Effector memory CD8-positive, alpha-beta T cell (primary cell): ENCODE results near the gene KREMEN1.
A peak's percentile ranks its signal among the peaks of the same experiment; 100 is the strongest.
"Not testable (repeated sequence)": the region's sequence is repeated elsewhere in the genome, so short reads cannot be mapped to it uniquely, and the experiment has no call there.

Experiments used
- ATAC-seq: fragments of 150-1000 bp; cut with Tn5 transposase; replicated peaks from 2 replicates; pipeline ENCODE4 v1.10.0; 2021; ENCODE audit warnings: mild to moderate bottlenecking, moderate library complexity
- DNase-seq, 3 experiments: peaks; one replicate each; pipeline ENCODE4 v3.0.0; 2021
- H3K27ac Mint-ChIP-seq, 2 donors: one replicate each; pipeline ENCODE4 v1.8.0; 2022; ENCODE audit warnings: mild to moderate bottlenecking in 2 of 2, mixed read lengths in 2 of 2, moderate library complexity in 2 of 2
- H3K27me3 Mint-ChIP-seq, 2 donors: one replicate each; pipeline ENCODE4 v1.8.0; 2022; ENCODE audit warnings: mixed read lengths in 2 of 2
- H3K36me3 Mint-ChIP-seq: one replicate; pipeline ENCODE4 v1.8.0; 2022; ENCODE audit warnings: mild to moderate bottlenecking, moderate library complexity, mixed read lengths; ENCODE audit not compliant: insufficient read depth
- H3K4me1 Mint-ChIP-seq, 2 donors: one replicate each; pipeline ENCODE4 v1.8.0; 2022; ENCODE audit warnings: low read depth in 2 of 2, mixed read lengths in 2 of 2
- H3K4me3 Mint-ChIP-seq, 2 donors: one replicate each; pipeline ENCODE4 v1.8.0; 2022; ENCODE audit warnings: mild to moderate bottlenecking in 2 of 2, mixed read lengths in 2 of 2, moderate library complexity in 2 of 2
- H3K9me3 Mint-ChIP-seq, 2 donors: one replicate each; pipeline ENCODE4 v1.8.0; 2022; ENCODE audit warnings: mixed read lengths in 2 of 2

Gene KREMEN1

DNA sequence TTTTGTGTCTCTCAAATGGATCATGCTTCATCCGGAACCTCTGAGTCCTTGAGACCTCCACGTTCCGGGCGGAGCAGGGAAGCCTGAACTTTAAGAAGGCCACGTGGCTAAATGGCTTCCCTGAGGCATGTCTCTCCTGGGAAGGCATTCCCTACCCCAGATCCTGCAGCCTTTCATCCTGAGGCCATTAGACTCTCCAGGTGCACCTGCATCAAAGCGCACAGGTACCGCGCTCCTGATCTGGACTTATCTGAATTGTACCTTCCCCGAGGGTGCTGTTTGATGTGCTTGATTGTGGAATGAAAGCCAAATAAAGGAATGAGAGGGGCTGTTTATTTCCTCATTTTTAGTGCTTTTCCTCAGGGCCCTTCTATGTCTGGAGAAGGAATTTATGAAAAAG is 33.7 kb upstream of the KREMEN1 start:
- ATAC-seq, result no peak
- peaks cover 0 to 6% of the 10 kb centered on the region in 2 donors for H3K27me3 Mint-ChIP-seq
- no peaks in the 10 kb centered on the region for H3K4me1 Mint-ChIP-seq
- no peak overlapping the region for H3K27ac Mint-ChIP-seq
- no peaks in the 10 kb centered on the region for H3K9me3 Mint-ChIP-seq
- H3K36me3 Mint-ChIP-seq, result no peaks in the 10 kb centered on the region
- no peak for DNase-seq
- no peak overlapping the region for H3K4me3 Mint-ChIP-seq

DNA sequence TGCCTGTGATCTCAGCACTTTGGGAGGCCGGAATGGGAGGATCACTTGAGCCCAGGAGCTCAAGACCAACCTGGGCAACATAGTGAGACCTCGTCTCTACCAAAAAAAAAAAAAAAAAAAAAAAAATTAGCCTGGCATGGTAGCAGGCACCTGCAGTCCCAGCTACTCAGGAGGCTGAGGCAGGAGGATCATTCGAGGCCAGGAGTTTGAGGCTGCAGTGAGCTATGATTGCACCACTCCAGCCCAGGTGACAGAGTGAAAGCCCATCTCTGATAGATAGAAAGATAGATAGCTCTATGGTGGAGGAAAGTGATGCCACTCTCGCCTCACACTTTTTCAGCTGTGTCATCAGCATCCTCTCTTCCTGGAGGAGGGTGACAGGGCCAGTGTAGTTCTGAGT is 33.2 kb upstream of the KREMEN1 start:
- H3K27me3 Mint-ChIP-seq, H3K36me3 Mint-ChIP-seq, H3K9me3 Mint-ChIP-seq, ATAC-seq, H3K4me1 Mint-ChIP-seq, DNase-seq, H3K4me3 Mint-ChIP-seq, H3K27ac Mint-ChIP-seq: not testable (repeated sequence)

DNA sequence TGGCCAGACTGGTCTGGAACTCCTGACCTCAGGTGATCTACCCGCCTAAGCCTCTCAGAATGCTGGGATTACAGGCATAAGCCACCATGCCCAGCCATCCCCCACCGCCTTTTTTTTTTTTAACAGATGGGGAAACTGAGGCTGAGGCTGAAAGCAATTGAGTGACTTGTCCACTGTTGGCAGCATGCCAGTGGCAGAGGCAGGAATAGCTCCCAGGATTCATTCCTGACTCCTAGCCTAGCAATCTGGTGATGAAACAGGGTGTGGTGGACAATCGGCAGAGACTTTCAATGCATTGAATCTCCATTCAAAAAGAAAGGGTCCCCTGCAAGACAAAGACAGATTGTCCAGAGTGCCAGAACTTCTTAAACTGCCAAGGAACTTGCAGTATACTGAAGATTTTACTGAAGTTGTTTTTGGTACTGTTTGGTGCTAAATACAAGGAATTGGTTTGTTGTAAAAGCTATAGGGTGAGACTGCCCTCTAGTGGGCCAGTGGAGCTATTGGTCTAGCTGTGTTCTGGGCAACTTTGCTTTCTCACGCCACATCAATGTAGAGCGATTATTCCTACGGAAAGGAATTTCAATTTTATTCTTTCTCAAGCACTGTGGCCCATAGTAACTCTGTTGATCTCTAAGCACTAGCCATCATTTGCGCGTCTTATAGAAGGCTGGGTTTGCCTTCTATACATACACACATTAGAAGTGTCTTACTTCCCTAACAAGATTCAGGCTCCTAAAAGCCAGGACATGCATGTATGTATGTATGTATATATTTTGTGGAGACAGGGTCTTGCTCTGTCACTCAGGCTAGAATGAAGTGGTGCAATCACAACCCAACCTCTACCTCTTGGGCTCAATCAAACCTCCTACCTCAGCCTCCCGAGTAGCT is 32.2 kb upstream of the KREMEN1 start:
- ATAC-seq, result peak; percentile 59
- peak; percentile 62 to 65 (median 64) for DNase-seq
- H3K4me1 Mint-ChIP-seq, result no peaks in the 10 kb centered on the region

DNA sequence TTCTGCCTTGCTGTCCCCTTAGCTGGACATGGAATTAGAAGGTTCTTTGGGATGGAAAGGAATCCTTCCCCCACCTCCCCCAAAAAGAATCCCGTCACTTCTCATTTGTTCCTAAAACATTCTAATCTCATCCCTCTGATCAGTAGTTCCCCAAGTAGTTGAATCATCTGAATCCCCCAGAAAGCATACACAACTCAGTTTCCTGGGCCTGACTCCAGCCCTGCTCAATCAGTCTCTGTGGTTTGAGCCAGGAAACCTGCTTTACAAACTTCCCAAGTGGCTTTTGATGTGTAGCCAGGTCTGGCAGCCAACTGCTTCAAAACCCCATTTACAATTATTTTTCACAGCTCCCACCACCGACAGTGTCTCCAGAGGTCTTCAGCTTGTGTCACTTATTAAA is 31.4 kb upstream of the KREMEN1 start:
- DNase-seq, result no peak
- Mint-ChIP-seq H3K27ac (no peak overlapping the region), H3K27me3 (no peaks in the 10 kb centered on the region), H3K9me3 (no peaks in the 10 kb centered on the region), H3K4me3 (no peak overlapping the region), H3K4me1 (no peaks in the 10 kb centered on the region), H3K36me3 (no peaks in the 10 kb centered on the region)
- no peak for ATAC-seq

More for the DNA sequence above, 32.2 kb upstream of the KREMEN1 start:
- Mint-ChIP-seq H3K4me3 (no peak overlapping the region), H3K36me3 (no peaks in the 10 kb centered on the region), H3K27me3 (no peaks in the 10 kb centered on the region), H3K9me3 (no peaks in the 10 kb centered on the region), H3K27ac (no peak overlapping the region)

DNA sequence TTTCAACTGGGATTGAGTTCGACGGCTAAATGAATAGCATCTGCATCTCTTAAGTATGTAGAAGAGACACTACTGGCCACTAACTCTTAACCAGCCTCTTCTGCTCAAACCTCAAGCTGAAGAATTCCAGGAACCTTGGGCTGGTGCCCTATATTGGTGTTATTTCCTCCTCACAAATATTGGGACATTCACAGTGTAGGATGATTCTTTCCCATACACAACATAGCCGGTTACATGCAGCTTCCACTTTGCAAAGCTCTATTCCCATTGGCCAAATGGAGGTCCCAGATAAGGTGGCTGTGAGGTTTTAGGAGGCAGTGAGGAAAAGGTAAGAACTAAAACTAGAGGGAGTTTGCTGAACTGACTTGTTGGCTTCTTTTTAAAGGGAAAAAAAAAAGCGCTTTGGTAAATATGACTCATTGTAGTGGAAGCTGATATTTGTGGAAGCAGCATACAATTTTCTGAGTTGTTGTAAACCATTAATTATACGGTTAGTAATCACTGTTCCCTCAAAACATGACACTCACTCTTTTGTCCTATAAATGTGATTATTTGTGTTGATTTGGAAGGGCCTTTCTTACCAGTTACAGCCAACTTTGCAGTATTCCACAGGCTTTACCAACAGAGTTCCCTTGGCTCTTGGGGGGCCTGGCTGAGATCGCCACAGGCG is 28.8 kb upstream of the KREMEN1 start:
- ATAC-seq, result no peak
- H3K27me3 Mint-ChIP-seq, result no peaks in the 10 kb centered on the region
- no peak overlapping the region for H3K27ac Mint-ChIP-seq
- DNase-seq, result no peak
- no peaks in the 10 kb centered on the region for H3K4me1 Mint-ChIP-seq
- no peak overlapping the region for H3K4me3 Mint-ChIP-seq
- no peaks in the 10 kb centered on the region for H3K36me3 Mint-ChIP-seq
- H3K9me3 Mint-ChIP-seq, result no peaks in the 10 kb centered on the region

DNA sequence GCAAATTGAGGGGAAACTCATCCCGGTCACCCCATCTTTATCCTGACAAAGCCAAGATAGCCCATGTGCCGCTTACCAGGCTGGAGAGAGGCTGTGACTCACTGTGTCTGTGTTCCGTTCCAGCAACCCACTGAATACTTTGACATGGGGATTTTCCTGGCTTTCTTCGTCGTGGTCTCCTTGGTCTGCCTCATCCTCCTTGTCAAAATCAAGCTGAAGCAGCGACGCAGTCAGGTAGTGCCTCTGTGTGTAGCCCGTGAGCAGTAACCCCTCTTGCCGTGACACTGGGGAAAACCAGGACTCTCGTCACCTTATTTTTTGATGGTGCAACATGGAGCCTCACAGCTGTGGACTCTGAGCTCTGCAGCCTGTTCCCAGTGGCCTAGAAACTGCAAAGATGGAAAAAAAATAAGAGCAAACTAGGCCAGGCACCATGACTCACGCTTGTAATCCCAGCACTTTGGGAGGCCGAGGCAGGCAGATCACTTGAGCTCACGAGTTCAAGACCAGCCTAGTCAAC is 28.1 kb upstream of the KREMEN1 start:
- no peak for DNase-seq

DNA sequence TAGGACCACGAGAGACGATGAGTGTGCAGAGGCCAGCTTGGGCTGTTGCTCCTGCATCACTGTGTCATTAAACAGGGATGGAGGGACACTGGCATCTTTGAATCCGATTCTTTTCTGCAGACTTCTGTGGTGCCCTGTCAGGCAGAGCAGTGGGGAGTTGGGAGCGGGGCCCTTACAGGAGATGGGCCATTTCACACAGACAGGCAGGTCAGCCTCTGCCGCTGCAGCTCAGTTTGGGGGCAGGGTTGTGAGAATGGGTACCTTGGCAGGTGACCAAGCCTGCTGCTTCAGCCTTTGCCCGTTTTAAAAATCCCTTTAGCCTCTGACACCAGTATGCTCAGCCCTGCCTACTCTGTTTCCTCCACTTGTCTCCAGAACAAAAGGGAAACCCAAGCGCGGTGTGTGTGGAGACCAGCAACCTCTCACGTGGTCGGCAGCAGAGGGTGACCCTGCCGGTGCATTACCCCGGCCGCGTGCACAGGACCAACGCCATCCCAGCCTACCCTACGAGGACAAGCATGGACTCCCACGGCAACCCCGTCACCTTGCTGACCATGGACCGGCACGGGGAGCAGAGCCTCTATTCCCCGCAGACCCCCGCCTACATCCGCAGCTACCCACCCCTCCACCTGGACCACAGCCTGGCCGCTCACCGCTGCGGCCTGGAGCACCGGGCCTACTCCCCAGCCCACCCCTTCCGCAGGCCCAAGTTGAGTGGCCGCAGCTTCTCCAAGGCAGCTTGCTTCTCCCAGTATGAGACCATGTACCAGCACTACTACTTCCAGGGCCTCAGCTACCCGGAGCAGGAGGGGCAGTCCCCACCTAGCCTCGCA is 23.8 kb upstream of the KREMEN1 start:
- Mint-ChIP-seq H3K27ac (no peak overlapping the region), H3K4me1 (no peaks in the 10 kb centered on the region), H3K4me3 (no peak overlapping the region), H3K36me3 (no peaks in the 10 kb centered on the region), H3K9me3 (no peaks in the 10 kb centered on the region), H3K27me3 (no peaks in the 10 kb centered on the region)
- no peak for ATAC-seq
- no peak for DNase-seq

More for the DNA sequence above, 28.1 kb upstream of the KREMEN1 start:
- H3K27ac Mint-ChIP-seq, result no peak overlapping the region
- no peaks in the 10 kb centered on the region for H3K9me3 Mint-ChIP-seq
- no peaks in the 10 kb centered on the region for H3K4me1 Mint-ChIP-seq
- no peak overlapping the region for H3K4me3 Mint-ChIP-seq
- ATAC-seq, result no peak
- no peaks in the 10 kb centered on the region for H3K27me3 Mint-ChIP-seq
- no peaks in the 10 kb centered on the region for H3K36me3 Mint-ChIP-seq

DNA sequence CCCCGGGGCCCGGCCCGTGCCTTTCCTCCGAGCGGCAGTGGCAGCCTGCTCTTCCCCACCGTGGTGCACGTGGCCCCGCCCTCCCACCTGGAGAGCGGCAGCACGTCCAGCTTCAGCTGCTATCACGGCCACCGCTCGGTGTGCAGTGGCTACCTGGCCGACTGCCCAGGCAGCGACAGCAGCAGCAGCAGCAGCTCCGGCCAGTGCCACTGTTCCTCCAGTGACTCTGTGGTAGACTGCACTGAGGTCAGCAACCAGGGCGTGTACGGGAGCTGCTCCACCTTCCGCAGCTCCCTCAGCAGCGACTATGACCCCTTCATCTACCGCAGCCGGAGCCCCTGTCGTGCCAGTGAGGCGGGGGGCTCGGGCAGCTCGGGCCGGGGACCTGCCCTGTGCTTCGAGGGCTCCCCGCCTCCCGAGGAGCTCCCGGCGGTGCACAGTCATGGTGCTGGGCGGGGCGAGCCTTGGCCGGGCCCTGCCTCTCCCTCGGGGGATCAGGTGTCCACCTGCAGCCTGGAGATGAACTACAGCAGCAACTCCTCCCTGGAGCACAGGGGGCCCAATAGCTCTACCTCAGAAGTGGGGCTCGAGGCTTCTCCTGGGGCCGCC is 23.1 kb upstream of the KREMEN1 start:
- Mint-ChIP-seq H3K9me3 (no peaks in the 10 kb centered on the region), H3K27me3 (no peaks in the 10 kb centered on the region), H3K4me1 (no peaks in the 10 kb centered on the region), H3K27ac (no peak overlapping the region), H3K4me3 (no peak overlapping the region), H3K36me3 (no peaks in the 10 kb centered on the region)
- DNase-seq (no peak), ATAC-seq (no peak)

DNA sequence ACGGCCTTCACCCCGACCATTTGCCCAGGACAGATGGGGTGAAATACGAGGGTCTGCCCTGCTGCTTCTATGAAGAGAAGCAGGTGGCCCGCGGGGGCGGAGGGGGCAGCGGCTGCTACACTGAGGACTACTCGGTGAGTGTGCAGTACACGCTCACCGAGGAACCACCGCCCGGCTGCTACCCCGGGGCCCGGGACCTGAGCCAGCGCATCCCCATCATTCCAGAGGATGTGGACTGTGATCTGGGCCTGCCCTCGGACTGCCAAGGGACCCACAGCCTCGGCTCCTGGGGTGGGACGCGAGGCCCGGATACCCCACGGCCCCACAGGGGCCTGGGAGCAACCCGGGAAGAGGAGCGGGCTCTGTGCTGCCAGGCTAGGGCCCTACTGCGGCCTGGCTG is 22.4 kb upstream of the KREMEN1 start:
- H3K27me3 Mint-ChIP-seq, result peaks cover 0 to under 1% of the 10 kb centered on the region in 2 donors
- no peak overlapping the region for H3K27ac Mint-ChIP-seq
- no peaks in the 10 kb centered on the region for H3K9me3 Mint-ChIP-seq
- DNase-seq (no peak), ATAC-seq (no peak)
- H3K36me3 Mint-ChIP-seq, result no peaks in the 10 kb centered on the region
- no peak overlapping the region for H3K4me3 Mint-ChIP-seq
- H3K4me1 Mint-ChIP-seq, result no peaks in the 10 kb centered on the region

DNA sequence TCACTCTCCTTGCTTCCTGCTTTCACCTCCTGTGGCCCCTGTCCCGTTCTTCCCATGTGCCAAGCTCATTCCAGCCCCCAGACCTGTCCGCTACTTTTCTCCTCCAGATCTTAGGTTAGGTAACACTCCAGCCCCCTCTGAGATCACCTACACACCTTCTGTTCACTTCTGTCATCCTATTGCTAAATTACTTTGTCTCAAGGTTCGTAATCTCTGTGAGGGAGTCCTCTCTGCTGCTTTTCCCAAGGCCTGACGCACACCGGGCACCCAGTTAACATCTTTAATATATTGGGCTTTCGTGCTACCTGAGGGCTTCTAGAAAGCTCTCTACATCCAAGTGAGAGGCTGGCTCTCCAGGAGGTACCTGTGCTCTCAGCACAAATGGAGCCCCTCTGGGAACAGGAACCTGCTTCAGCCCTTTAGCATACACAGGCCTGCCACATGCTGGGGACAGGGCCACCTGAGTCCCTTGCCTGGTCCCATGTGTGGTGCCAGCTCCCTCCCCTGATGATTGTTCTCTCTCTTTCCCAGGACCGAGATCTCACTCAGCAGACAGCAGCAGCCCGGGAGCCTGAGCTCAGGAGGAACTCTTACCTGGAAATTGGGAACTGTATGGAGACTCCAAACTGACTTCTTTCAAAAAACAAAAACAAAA is 19.7 kb upstream of the KREMEN1 start:
- no peak for ATAC-seq
- no peak for DNase-seq
- H3K4me1 Mint-ChIP-seq, result no peaks in the 10 kb centered on the region
- no peak overlapping the region for H3K4me3 Mint-ChIP-seq
- peaks cover 0 to 5% of the 10 kb centered on the region in 2 donors for H3K27me3 Mint-ChIP-seq
- H3K36me3 Mint-ChIP-seq, result no peaks in the 10 kb centered on the region
- H3K9me3 Mint-ChIP-seq, result no peaks in the 10 kb centered on the region
- H3K27ac Mint-ChIP-seq, result peak overlapping the region in 1 of 2 donors; percentile 7

DNA sequence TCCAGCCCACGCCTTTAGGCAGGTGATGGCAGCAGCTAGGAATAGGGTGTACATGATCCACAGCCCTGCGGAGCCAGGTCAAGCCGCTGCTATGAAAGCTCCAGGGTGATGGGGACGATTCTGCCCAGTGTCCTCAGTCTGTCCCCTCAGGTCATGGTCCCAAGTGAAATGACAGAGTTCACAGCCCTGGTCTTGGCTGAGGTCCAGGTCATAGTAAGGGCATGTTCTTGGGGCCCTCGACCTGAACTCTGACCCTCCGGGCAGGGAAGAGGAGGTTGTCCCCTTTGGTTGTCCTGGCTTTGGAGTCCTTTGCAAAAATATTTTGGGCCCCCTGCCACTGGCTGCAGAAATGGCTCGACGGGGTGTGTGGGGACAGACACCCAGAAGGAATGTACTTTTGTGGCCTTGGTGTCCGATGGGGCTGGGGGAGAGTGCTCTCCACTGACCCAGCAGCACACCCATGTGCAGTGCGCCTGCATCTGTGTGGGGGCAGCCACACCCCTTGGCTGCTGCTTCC is 18.5 kb upstream of the KREMEN1 start:
- H3K4me3 Mint-ChIP-seq, result no peak overlapping the region
- H3K27me3 Mint-ChIP-seq, result peaks cover 0 to 5% of the 10 kb centered on the region in 2 donors
- ATAC-seq (no peak), DNase-seq (no peak)
- H3K27ac Mint-ChIP-seq, result no peak overlapping the region
- no peaks in the 10 kb centered on the region for H3K4me1 Mint-ChIP-seq
- H3K9me3 Mint-ChIP-seq, result no peaks in the 10 kb centered on the region
- H3K36me3 Mint-ChIP-seq, result no peaks in the 10 kb centered on the region

DNA sequence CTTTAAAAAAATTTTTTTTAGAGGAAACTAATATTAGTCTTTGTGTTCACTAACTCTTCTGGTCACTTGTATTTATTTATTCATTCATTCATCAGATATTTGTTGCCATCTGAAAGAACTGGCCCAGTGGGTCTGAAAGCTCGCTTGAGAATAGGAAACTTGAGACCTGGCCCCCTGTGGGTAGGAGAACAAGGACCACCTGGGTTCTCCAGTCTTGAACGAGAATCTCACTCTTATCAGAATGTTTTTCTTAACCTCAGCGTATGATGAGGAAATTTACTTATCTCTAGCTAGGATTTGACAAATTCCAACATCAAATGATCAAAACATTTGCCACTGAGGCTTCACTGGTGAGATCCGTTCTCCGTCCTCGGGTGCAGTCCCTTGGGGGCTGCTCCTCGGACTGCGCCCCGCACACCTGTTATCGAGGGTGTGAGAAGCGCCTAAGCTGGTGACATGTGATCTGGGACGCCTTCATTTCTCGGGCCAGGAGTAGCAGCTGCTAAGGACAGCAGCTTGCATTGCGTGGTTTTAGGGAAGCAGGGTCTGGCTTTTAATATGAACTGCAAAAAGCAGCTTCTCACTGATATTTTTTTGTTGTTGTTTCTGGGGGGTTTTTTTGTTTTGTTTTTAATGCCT is 17.5 kb upstream of the KREMEN1 start:
- no peaks in the 10 kb centered on the region for H3K9me3 Mint-ChIP-seq
- H3K27ac Mint-ChIP-seq, result no peak overlapping the region
- no peak for ATAC-seq
- no peaks in the 10 kb centered on the region for H3K36me3 Mint-ChIP-seq
- H3K4me3 Mint-ChIP-seq, result no peak overlapping the region
- DNase-seq, result no peak
- H3K27me3 Mint-ChIP-seq, result peaks cover 7 to 12% of the 10 kb centered on the region in 2 donors
- no peaks in the 10 kb centered on the region for H3K4me1 Mint-ChIP-seq
